HG03460 (cell line): Measurements from ENCODE around the gene EIF2B2.

Experiments used
- ATAC-seq: cut with Tn5 transposase; IDR thresholded peaks from one replicate; pipeline ENCODE4 v1.9.1; 2021; ENCODE audit not compliant: unreplicated experiment

Gene EIF2B2

DNA sequence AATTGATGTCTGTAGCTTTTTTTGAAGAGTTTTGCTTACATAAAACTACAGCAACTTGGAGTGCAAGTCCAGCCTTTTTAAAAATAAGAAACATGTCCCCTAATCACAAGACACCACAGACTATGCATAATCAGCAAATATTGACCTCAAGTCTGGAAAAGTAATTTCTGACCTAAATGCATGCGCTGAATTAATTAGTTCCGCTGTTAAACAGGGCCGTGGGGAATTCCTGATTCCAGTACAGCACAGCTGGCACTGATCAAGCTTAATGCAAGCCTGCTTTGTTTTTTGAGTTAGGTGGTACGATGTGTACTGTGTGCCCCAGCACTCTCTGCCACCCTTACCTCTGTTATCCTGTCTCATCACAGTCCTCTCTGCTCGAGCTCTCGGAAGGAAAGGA lies 39.3 kb downstream of the EIF2B2 start:
- ATAC-seq = no peak

DNA sequence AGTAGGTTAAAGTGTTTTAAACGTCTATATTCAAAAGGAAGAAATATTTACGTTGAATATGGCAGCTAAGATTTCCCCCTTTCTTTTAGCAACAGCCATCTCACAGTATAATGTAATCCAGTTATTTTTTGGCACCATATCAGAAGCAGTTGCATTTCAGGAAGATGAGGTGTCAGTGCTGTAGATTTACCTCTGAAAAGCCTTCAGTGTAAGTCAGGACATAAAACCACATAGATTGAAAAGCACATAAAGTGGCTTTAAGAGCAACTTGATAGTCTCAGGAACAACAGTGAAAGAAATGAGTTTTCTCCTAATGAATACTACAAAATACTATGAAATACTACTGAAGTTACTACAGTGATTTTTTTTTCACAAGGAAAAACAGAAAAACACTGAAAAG lies 41.6 kb downstream of the EIF2B2 start:
- ATAC-seq = no peak

DNA sequence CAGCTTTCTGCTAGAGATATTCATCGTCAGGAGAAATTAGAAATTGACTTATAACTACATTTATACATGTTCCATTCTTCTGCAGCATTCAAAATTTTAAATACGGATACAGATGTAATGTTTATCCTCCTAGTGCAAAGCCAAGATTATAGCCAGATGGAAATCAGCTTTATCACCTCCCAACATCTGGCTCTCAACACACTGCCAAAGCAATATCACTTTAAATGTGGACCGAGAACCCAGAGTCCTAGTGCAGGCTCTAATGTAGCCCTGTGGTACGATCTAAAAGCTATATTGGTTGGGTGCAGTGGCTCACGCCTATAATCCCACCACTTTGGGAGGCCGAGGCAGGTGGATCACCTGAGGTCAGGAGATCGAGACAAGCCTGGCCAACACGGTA lies 42.0 kb downstream of the EIF2B2 start:
- no peak for ATAC-seq

DNA sequence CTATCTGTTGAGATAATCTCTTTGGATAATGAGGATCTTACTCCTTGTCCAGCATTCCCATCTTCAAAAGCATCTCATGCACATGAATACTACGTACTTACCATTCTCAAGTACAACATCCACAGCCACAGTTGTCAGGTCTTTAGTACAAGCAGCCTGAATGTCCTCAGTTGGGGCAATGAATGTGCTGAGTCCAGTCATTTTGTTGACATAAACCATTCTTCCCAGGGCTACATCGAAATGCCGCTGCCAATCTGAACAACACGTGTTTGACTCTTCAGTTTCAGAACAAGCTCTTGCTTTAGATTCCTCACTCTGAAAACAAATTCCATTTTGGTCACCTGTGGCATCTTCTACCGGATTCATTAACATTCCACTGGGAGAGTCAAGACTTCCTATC lies 43.6 kb downstream of the EIF2B2 start:
- no peak for ATAC-seq

DNA sequence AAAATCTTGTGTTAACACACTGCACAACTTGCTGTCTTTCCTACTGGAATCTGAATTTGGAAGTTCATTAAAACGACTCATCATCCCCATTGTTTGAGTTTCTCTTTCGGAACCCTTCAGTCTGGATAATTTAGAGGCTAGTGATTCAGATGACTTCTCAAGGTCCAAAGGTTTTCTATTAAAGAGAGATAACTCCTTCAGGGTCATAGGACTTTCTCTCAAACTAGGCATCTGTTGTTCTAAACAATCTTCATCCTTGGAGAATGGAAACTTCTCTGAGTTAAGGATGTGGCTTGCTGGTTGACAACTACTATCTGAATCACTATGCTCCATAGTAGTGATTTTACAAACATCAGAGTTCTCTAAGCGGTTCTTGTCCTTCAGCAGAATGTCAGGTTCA lies 44.2 kb downstream of the EIF2B2 start:
- ATAC-seq = no peak

DNA sequence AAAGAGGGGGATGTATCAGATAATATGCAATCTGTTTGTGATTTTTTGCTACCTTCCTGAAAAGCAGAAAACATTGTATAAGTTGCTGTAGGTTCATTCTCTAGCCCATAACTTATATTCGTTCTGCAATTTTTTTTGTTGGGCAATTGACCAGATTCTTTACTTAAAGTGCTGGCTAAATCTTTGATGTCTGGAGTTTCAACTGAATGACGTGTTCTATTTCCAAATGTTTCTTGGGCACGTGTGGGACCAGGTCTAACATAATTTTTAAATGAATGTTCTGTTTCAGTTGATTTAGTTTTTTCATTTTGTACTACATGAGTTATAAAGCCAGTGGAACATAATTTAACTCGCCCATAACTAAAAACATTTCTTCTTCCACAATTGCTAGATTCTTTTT lies 44.8 kb downstream of the EIF2B2 start:
- ATAC-seq = no peak

DNA sequence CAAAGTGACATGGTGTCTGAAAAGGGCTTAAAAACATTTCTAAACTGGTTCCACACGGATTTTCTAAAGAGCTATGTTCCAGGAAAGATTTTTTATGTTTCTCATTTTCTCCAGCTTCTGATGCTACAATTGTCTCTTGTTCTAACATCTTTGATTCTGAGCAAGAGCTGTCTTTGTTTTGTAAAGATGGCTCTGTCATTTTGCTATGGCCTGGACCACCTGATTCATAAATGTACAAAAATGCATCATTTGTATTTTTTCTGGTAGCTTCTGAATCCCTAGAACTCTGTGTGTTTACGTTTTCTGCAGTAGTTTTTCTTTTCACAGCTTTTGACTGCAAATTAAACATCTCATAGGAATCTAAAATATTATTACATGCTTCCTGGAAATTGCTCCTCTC lies 45.4 kb downstream of the EIF2B2 start:
- ATAC-seq = no peak

DNA sequence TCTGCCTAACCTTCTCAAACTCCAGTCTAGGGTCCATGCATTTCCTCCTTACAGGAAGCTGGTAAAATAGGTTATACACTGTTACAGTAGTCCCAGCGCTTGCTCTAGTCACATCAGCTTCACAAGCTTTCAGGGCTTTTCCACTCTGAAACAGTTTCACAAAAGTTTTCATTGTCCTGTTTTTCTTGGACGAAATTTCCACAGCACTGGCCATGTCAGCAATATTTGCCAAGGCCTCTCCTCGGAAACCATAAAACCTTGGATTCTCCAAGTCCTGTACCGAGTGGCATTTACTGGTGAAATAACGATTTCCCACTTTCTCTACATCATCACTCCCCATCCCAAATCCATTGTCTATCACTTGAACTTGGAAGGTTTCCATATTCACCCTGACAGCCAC lies 46.4 kb downstream of the EIF2B2 start:
- ATAC-seq = no peak

DNA sequence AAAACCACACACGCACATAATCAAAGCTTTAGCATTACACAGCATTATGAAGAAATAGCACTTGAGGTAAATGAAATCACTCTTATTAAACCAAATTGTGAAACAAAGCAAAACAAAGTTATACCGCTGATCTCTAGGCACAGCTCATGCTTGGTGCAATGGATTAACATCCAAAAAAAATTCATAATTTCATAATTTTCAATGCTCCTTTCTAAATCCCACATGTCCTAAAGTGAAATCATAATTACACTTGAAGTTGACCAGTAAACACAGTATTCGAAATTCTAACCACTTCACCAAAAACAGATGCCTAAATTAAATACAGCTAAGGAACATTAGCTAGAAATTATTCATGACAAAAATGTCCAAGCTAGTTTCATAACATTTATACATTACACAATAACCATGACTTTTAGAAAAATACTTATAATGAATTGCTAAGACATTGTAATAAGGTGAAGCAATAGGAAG lies 47.0 kb downstream of the EIF2B2 start:
- no peak for ATAC-seq

DNA sequence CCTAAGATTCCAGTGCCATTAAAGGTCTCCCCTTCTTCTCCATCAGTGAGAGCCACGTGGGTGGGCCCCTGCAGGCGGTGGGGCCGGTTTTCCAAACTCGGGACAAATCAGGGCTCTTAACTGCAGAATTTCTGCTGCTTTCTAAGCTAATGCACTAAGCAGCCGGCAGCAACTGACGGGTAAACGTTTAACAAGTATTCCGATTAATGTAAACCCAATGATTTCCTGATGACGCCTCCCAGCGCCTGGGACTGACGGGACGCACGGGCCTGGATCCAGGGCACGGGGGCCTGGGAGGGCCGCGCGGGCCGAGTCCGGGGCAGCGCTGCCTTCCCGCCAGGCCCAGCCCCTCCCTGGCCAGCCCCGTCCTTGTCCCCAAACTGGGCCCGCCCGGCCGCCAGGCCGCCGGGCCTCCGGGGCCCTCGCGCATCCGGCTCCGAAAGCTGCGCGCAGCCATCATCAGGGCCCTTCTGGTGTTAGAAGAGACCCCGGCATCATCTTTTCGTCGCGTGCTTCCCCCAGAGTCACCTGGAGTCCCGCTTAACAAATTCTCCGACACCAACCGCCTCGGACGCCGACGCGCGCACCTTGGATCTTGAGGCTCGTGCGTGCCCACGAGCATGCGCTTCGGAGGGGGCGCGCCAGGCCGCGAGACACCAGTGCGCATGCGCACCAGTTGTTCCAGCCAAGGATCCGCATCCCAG lies 48.3 kb downstream of the EIF2B2 start, which contains the start of gene MLH3:
MLH3 (minus strand) TSS at position 616 of the 704 bp plus-strand sequence. CDS start 1,812 bp downstream, outside the sequence.
- peak; percentile 66 for ATAC-seq

DNA sequence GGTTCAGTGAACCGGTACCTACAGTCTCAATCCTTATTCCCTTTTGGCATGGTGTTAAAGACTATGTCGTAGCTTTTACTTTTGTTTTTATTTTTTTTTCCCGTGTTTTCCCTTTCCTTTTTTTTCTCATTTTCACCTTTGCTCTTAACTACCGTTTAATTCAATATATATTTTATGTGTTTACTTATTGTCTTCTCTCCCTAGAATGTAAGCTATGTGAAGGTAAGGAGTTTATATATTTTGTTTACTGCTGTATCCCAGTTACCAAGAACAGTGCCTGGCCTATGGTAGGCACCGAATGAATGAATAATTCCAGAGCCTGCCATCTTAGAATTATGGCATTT lies 48.8 kb downstream of the EIF2B2 start:
- no peak for ATAC-seq

DNA sequence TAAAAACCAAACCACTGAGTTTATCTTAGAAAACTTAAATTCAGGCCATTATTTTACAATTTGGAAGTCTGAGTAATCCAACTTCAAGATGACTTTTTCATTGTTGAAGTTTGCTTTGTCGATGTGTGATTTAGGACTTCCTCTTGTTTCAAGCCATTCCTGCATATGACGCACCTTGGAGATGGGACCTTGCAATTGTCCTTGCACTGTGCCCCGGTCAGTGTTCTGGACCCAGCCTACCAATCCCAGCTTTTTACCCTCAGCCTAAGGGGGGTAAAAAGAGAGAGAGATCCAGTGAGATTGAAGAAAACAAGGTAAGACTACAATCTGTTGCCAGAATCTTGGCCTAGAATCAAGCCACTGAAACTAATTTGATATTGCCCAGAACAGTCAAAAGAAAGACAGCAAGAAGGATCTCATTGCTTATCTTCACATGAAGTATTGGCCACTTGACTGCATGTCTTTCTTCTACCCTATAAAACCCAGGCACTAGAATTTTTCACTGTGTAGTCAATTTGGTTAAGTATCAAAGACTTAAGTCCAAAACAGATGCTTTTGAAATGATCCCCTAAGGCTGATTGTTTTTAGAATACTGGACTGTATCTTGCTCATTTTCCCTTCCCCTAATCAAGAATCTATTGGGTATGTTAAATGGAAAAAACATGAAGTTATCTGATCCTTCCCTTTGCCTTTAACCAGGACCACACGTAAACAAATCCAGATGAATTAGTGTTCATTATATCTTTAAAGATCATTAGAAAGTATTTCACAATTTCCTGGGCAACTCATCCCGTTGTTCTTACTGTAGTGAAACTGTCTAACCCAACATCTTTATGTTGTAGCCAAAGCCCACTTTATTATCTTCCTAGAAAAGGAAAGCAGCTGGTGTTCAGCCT lies 50.9 kb downstream of the EIF2B2 start:
- ATAC-seq = no peak

DNA sequence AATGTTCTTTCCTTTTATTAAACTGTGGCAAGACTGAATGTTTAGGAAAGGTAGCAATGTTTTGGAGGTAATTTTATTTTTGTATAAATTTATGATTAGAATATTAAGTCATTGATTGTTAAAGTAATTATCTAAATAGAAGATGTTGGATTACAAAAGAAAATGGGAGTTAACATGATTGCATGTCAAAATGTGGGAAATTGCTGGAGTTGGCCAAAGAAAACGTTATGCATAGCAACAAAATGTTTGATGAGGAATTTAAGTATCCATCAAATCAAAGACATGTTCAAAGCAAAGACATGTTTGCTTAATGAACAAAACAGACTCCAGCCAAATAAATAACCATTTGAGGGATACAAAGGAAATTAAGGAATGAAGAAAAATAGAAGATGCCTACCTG lies 51.7 kb downstream of the EIF2B2 start:
- ATAC-seq = no peak

DNA sequence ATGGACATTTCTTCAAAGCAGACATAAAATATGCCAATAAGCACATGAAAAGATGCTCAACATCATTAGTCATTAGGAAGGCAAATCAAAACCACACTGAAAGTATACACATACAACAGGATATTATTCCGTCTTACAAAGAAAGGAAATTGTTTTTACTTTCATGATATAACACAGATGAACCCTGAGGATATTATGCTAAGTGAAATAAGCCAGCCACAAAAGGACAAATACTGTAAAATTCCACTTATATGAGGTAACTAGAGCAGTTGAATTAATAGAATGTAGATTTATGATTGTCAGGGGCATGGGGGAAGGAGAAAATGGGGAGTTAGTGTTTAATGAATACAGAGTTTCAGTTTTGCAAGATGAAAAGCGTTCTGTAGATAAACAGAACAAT lies 56.9 kb downstream of the EIF2B2 start:
- ATAC-seq = no peak

DNA sequence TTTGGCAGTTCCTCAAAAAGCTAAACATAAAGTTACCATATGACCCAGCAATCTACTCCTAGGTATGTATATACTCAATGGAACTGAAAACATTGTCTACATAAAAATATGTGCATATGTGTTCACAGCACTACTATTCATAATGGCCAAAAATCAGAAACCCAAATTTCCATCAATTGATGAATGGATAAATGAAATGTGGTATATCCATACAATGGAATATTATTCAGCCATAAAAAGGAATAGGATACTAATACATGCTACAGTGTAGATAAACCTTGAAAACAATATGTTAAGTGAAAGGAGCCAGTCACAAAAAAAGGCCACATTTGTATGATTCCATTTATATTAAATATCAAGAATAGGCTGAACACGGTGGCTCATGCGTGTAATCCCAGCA lies 57.7 kb downstream of the EIF2B2 start:
- no peak for ATAC-seq
